IPS-20b (cell line): ENCODE measurements around the gene RAMP1.
A peak's percentile ranks its signal among the peaks of the same experiment; 100 is the strongest.
"Not testable (repeated sequence)": the region's sequence is repeated elsewhere in the genome, so short reads cannot be mapped to it uniquely, and the experiment has no call there.

ENCODE experiments used
- H3K27ac ChIP-seq: one replicate; pipeline ENCODE4 v1.5.1; 2013; ENCODE audit warnings: low read length
- H3K27me3 ChIP-seq: 2 replicates; pipeline ENCODE4 v1.6.1; 2013; ENCODE audit warnings: mild to moderate bottlenecking, low read length, inconsistent platforms; ENCODE audit not compliant: insufficient read depth
- H3K36me3 ChIP-seq: 2 replicates; pipeline ENCODE4 v1.6.1; 2013; ENCODE audit warnings: low read depth, mild to moderate bottlenecking, inconsistent platforms, low read length, moderate library complexity; ENCODE audit not compliant: insufficient read depth
- H3K4me1 ChIP-seq: 2 replicates; pipeline ENCODE4 v1.6.1; 2013; ENCODE audit warnings: mild to moderate bottlenecking, control low read depth, inconsistent platforms, low read length, moderate library complexity; ENCODE audit not compliant: insufficient read depth
- H3K4me3 ChIP-seq: 2 replicates; pipeline ENCODE4 v1.5.1; 2013; ENCODE audit warnings: mild to moderate bottlenecking, low read length, inconsistent platforms
- H3K9ac ChIP-seq: 2 replicates; pipeline ENCODE4 v1.6.1; 2013; ENCODE audit warnings: low read depth, mild to moderate bottlenecking, inconsistent platforms, low read length, moderate library complexity
- H3K9me3 ChIP-seq: 2 replicates; pipeline ENCODE4 v1.6.1; 2013; ENCODE audit warnings: mild to moderate bottlenecking, low read depth, low read length, inconsistent platforms; ENCODE audit not compliant: insufficient read depth

The RAMP1 gene

DNA sequence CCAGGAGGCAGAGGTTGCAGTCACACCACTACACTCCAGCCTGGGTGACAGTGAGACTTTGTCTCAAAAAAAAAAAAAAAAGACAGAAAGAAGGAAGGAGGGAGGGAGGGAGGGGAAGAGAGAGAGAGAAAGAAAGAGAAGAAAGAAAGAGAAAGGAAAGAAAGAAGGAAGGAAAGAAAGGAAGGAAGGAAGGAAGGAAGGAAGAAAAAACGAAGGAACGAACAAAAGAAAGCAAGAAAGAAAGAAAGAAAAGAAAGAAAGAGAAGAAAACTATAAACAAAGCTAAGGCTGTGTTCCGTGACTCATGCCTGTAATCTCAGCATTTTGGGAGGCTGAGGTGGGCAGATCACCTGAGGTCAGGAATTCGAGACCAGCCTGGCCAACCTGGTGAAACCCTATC is 91.9 kb downstream of the RAMP1 start:
- not testable (repeated sequence) for H3K27ac ChIP-seq, H3K9me3 ChIP-seq, H3K4me3 ChIP-seq, H3K36me3 ChIP-seq, H3K4me1 ChIP-seq, H3K9ac ChIP-seq
- H3K27me3 ChIP-seq: peaks cover 20% of the 10 kb centered on the region

DNA sequence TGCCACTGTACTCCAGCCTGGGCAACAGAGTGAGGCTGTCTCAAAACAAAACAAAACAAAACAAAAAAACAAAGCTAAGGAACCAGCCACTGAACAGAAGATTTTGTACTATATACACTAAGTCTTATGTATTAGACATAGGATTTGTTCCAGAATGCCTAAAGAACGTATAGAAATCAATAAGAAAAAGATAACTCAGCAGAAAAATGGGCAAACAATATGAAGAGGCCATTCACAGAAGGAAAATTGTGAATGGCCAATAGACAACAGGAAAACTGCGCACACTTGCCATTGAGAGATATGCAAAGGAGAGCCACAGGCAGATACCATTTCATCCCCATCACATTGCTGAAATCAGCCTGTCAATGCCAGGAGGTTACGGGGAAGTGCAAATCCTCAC is 92.5 kb downstream of the RAMP1 start:
- H3K9me3 ChIP-seq: no peaks in the 10 kb centered on the region; the same call in 1 of the 2 replicates
- H3K27ac ChIP-seq: no peak overlapping the region
- no peaks in the 10 kb centered on the region for H3K4me1 ChIP-seq
- H3K4me3 ChIP-seq: no peak overlapping the region
- peaks cover 25% of the 10 kb centered on the region for H3K27me3 ChIP-seq
- H3K9ac ChIP-seq: no peak overlapping the region
- no peaks in the 10 kb centered on the region for H3K36me3 ChIP-seq

DNA sequence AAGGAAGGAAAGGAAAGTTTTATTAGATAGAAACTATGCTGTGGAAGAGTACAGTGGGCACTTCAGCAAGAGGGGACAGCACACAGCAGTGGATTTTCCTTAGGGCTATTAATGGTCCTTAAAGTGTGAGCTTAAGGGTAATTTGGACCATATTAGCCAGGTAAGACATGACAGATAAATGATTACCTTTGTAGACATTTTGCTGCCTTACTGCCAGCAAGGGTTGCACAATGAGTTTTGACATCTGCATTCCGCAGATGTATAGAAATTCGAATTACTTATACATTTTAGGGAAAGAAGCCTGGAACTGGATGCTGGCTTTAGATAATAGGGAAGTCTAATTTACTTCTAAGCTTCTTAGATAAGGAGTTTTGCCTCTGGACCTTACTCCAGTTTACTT is 93.4 kb downstream of the RAMP1 start:
- H3K27ac ChIP-seq: no peak overlapping the region
- H3K9ac ChIP-seq: no peak overlapping the region
- H3K9me3 ChIP-seq: no peaks in the 10 kb centered on the region
- peaks cover 35% of the 10 kb centered on the region for H3K27me3 ChIP-seq
- H3K4me1 ChIP-seq: no peaks in the 10 kb centered on the region
- H3K36me3 ChIP-seq: no peaks in the 10 kb centered on the region
- H3K4me3 ChIP-seq: no peak overlapping the region

DNA sequence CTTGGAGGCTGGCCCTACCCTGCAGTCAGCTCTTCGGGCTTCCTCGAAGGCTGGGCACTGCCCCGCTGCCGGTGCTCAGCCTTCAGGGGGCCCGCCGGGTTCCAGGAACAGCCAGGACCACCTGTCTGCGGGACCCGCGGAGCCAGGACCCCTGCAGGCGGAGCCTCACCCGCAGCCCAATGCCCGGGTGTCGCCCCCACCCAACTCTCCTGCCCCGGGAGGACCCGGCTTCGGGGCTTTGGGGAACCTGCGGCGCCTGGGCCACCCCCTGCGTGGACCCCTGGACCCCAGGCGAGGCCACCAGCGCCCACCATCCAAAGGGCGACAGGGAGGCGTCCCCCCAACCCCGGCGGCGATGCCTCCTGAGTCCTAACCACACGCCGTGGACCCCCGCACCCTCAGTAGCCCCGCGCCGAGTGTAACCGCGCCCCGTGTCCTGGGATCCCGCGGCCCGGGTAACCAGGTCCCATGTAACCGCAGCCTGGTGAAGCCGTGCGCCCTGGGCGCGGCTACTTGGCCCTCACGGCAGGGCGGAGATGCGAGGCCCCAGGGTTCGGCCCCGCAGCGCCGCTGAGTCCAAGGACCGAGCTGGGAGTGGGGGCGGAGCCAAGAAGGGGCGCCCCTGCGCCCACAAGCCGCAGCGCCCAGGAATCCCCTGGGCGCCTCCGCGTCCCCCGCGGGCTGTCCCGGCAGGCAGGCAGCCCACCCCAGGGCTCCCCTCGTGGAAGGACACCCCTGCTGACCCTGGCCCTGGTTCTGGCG is 96.4 kb downstream of the RAMP1 start:
- Histone ChIP-seq H3K27me3 (peaks cover 41% of the 10 kb centered on the region), H3K36me3 (no peaks in the 10 kb centered on the region), H3K4me3 (peak overlapping the region; percentile 62; the same call in 1 of the 2 replicates), H3K27ac (no peak overlapping the region), H3K9me3 (no peaks in the 10 kb centered on the region), H3K9ac (no peak overlapping the region), H3K4me1 (no peaks in the 10 kb centered on the region)

DNA sequence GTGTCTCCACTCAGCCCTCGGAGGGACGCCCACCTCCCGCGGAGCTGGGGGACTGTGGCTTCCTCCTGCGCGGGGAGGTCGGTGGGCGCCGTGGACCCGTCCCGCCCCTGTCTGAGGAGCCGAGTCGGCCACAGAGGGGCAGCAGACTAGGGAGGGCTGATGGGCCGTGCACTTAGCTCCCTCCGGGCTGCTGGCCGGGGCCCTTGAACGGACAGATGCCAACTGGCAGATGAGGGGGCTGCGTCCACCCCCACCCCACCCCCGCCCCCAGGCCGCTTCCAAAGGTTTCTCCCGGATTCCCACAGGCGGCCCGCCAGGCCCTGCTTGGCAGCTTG is 96.9 kb downstream of the RAMP1 start:
- Histone ChIP-seq H3K27me3 (peaks cover 41% of the 10 kb centered on the region), H3K9me3 (peaks cover 4% of the 10 kb centered on the region; the same call in 1 of the 2 replicates), H3K4me1 (no peaks in the 10 kb centered on the region), H3K27ac (no peak overlapping the region), H3K4me3 (peak overlapping the region; percentile 62; the same call in 1 of the 2 replicates), H3K9ac (no peak overlapping the region), H3K36me3 (no peaks in the 10 kb centered on the region)

DNA sequence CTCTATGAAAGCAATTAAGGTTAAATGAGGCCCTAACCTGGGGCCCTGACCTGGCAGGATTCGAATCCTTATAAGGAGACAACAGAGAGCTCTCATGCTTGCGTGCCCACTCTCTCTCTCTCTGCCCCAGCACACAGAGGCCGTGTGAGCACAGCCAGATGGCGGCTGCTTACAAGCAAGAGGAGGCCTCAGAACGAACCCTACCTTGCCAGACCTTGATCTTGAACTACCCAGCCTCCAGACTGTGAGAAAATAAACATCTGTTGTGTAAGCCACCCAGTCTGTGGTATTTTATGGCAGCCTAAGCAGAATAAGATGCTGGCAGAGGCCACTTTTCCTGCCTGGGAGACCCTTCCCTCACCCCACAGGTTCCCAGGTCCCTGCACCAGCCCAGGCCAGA is 102.2 kb downstream of the RAMP1 start:
- Histone ChIP-seq H3K9ac (no peak overlapping the region), H3K4me3 (no peak overlapping the region), H3K4me1 (no peaks in the 10 kb centered on the region), H3K9me3 (peaks cover 11% of the 10 kb centered on the region), H3K36me3 (no peaks in the 10 kb centered on the region), H3K27ac (no peak overlapping the region), H3K27me3 (peaks cover 18% of the 10 kb centered on the region)
